Measurements from ENCODE around the gene KPNB1.

The KPNB1 gene

DNA sequence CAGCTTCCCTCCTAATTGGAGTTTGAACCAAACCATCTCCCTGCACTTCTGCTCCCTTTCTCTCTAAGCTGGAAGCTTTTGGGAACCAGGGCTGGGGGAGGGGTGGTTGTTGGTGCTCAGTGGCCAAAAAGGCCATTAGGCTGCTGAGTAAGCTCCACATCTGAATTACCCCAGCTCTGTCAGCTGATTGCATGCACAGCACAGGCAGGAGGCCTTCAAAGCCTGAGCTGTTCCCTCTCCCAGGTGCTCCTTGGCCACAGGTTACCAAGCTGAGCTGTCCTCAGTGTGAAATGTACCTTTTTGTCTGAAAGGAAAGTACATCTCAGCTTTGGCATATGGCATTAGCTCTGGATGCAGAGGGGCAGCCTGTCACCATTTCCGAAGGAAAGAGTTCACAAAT lies 38.0 kb downstream of the KPNB1 start:
- in situ Hi-C loops (cut with HindIII; ENCODE audit: low sequenced_read_pairs): no loop called here
- TF ChIP-seq, protein P1, sequence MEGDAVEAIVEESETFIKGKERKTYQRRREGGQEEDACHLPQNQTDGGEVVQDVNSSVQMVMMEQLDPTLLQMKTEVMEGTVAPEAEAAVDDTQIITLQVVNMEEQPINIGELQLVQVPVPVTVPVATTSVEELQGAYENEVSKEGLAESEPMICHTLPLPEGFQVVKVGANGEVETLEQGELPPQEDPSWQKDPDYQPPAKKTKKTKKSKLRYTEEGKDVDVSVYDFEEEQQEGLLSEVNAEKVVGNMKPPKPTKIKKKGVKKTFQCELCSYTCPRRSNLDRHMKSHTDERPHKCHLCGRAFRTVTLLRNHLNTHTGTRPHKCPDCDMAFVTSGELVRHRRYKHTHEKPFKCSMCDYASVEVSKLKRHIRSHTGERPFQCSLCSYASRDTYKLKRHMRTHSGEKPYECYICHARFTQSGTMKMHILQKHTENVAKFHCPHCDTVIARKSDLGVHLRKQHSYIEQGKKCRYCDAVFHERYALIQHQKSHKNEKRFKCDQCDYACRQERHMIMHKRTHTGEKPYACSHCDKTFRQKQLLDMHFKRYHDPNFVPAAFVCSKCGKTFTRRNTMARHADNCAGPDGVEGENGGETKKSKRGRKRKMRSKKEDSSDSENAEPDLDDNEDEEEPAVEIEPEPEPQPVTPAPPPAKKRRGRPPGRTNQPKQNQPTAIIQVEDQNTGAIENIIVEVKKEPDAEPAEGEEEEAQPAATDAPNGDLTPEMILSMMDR (IDR thresholded peaks at IDR 0.05; ENCODE audit: low read depth, low read length, missing control alignments): no peak
- DNase-seq (ENCODE audit: low read depth): no peak
- H3K4me3 ChIP-seq (ENCODE audit: low read depth, low read length): no peak overlapping the region

DNA sequence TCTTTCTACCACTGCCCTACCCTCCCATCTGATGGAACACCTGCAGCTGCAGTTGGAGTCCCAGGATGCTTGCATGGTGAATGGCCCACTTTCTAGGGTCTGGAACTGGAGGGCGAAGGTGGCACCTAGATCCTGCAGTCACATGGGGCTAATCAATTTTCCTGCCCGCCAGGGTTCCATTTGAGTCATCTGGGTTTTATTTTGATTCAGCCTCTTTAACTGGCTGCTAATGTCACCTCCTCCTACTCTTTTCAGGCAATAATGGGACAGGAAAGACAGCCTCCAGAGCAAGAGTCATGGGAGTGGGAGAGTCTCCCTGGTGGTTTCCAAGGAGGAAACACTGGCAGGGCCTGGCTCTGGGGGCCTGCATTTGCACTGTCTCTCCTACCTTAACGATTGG lies 40.4 kb downstream of the KPNB1 start:
- no peak for DNase-seq (ENCODE audit: low read depth)
- in situ Hi-C loops (cut with HindIII; ENCODE audit: low sequenced_read_pairs): no loop called here
- TF ChIP-seq, protein P1 (IDR thresholded peaks at IDR 0.05; ENCODE audit: low read depth, low read length, missing control alignments): no peak
- no peak overlapping the region for H3K4me3 ChIP-seq (ENCODE audit: low read depth, low read length)

DNA sequence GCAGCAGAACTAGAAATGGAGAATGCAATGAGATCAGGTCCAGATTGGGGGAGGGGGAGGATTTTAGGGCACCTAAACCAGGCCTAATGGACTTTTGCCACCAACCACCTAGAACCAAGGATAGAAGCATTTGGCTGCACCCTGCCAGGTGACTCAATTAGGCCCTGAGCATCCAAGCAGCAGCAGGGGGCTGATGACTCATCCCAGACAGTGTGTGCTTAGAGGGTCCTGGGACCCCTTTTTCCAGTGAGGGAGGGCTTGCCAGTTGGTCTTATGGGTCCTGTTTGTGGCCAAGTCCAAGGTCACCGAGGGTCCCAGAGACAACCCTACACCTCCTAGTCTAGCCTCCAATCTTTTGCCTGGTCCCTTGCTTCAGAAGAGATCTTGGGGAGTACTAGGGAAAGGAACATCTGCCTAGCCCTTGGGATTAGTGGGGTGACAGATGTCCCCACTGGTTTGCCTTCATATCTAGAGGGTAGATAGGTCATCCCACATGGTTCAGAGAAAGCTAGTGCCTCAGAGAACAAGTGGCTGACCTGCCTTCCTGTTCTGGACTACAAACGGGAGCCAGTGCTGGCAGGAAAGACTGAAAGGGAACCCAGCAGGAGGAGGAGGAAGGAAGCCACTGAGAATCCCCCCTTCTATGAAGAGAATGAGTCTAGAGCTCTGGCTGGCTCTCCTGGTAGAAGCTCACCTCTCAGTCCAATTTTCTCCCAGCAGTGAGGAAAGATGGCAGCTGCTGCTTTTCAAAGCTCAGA lies 42.6 kb downstream of the KPNB1 start:
- H3K4me3 ChIP-seq (ENCODE audit: low read depth, low read length): no peak overlapping the region
- in situ Hi-C loops (cut with HindIII; ENCODE audit: low sequenced_read_pairs): no loop called here
- TF ChIP-seq, protein P1 (IDR thresholded peaks at IDR 0.05; ENCODE audit: low read depth, low read length, missing control alignments): no peak
- no peak for DNase-seq (ENCODE audit: low read depth)

DNA sequence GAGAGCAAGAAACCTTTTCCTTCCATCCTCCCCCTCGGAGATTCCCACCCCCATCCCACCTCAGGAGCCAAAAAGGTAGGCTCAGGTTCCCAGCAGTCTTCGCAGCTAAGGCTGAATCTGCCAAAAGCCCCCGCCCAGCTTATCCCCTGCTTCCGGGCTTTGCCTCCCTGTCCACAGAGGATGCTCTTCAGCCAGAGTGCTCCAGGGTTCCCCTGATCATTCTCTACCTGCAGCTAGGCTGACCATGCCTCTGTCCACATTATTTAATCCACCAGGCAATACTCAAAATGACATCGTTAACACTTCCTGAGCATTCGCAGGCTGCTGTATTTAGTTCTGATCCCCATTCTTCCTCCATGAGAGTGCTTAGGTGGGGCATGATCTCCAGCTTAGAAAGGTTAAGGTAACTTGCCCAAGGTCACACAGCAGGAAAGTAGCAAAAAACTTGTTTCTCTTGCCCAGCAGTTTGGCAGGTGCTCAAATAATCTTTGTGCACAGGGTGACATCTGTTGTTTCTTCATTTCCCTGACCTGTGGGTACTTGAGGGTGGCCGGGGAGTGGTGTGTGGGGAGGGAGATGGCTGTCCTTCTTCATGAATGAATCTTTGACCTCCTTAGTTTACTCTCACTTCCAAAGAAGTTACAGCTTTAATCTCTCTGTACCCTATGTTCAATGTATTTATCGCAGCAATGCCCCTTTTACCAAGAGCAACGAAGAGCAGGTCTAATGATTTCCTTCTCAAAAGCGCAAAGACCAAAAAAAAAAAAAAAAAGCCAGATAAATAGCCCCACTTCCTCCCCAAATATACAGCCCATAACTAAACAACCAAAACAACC lies 43.4 kb downstream of the KPNB1 start:
- in situ Hi-C loops (cut with HindIII; ENCODE audit: low sequenced_read_pairs): no loop called here
- no peak for DNase-seq (ENCODE audit: low read depth)
- peak overlapping the region; percentile 68 for H3K4me3 ChIP-seq (ENCODE audit: low read depth, low read length)
- TF ChIP-seq, protein P1 (IDR thresholded peaks at IDR 0.05; ENCODE audit: low read depth, low read length, missing control alignments): no peak

DNA sequence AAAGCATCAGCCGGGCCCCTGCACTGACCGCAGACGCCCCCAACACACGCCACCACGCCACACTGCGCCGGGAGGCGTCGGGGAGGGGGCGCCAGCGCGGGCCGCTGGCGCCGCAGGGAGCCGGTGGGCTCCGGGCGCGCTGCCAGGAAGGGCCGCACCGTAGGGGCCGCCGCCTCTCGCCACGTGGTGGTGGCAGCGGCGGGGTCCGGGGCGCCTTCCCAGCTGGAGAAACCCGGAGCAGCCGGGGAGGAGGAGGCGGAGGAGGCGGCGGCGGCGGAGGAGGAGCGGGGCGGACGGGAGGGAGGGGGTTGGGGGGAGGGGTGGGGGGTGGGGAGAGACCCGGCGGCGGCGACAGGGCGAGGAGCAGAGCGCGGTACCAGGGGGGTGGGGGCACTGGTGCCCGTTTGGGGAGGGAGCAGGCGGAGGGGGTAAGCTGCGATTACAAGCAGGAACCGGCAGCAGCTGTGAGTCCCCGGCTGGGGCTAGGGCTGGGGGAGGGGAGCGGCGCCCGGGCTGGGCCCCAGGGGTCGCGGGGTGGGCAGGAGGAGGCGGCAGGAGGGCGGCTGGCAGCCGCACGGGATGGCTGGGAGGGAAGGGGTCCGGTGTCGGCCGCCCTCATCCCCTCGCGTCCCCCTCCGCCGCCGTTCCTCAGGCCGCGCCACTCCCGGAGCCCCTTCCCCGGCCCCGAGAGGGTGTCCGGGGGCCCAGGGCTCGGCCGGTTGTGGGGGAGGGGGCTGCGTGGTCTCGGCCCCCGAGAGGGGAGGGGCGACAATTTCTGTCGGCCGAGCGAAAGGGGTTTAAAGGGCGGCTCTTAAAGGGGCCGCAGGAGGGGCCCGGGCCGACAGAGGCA lies 44.2 kb downstream of the KPNB1 start, which contains the start of gene TBKBP1:
TBKBP1 (plus strand) TSS at position 431 of the 850 bp plus-strand sequence. CDS start 1,952 bp downstream, outside the sequence.
- DNase-seq (ENCODE audit: low read depth): no peak
- TF ChIP-seq, protein P1 (IDR thresholded peaks at IDR 0.05; ENCODE audit: low read depth, low read length, missing control alignments): no peak
- in situ Hi-C loops (cut with HindIII; ENCODE audit: low sequenced_read_pairs): no loop called here
- H3K4me3 ChIP-seq (ENCODE audit: low read depth, low read length): peak within 1 kb of the TSS; percentile 68
